GM13976 (cell line): Measurements from ENCODE around the gene POLE.

Experiments
- DNase-seq: peaks from one replicate; pipeline ENCODE4 v3.0.0; 2012; ENCODE audit warnings: low spot score
- in situ Hi-C: fragments of 300-500 bp; cut with MboI; formaldehyde crosslinking; loops from one replicate; pipeline ENCODE4 v1.12.0; 2022; ENCODE audit warnings: low sequenced_read_pairs, mixed read lengths, inconsistent platforms; ENCODE audit not compliant: unreplicated experiment
- TF ChIP-seq, protein P1 (sequence below): IDR thresholded peaks from 2 replicates; pipeline ENCODE4 v1.5.1; 2012; ENCODE audit warnings: borderline replicate concordance, mild to moderate bottlenecking; ENCODE audit not compliant: insufficient read depth; ENCODE audit errors: extremely low read depth, missing control alignments, control extremely low read depth

Gene POLE

DNA sequence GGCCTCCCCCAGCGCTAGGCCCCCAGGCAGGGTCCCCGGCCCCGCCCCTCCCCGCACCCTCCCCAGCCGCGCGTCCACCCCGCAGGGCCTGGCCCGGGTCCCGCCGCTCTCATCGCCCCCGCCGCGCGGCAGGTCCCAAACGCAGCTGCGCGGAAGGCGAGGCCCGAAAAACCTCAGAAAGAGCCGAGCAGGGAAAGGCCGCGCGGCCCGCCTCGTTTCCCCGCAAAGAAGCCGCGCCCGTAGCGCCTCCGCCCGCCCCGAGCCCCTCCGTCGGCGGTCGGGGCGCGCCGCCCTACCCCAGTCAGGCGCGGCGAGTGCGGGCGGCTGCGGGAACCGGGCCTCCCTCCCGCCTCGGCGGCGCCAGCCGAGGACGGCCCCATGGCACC, 324 bp downstream of the POLE start:
- DNase-seq, result no peak
- in situ Hi-C loops, result no loop called here
- TF ChIP-seq, protein P1, sequence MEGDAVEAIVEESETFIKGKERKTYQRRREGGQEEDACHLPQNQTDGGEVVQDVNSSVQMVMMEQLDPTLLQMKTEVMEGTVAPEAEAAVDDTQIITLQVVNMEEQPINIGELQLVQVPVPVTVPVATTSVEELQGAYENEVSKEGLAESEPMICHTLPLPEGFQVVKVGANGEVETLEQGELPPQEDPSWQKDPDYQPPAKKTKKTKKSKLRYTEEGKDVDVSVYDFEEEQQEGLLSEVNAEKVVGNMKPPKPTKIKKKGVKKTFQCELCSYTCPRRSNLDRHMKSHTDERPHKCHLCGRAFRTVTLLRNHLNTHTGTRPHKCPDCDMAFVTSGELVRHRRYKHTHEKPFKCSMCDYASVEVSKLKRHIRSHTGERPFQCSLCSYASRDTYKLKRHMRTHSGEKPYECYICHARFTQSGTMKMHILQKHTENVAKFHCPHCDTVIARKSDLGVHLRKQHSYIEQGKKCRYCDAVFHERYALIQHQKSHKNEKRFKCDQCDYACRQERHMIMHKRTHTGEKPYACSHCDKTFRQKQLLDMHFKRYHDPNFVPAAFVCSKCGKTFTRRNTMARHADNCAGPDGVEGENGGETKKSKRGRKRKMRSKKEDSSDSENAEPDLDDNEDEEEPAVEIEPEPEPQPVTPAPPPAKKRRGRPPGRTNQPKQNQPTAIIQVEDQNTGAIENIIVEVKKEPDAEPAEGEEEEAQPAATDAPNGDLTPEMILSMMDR, result no peak

DNA sequence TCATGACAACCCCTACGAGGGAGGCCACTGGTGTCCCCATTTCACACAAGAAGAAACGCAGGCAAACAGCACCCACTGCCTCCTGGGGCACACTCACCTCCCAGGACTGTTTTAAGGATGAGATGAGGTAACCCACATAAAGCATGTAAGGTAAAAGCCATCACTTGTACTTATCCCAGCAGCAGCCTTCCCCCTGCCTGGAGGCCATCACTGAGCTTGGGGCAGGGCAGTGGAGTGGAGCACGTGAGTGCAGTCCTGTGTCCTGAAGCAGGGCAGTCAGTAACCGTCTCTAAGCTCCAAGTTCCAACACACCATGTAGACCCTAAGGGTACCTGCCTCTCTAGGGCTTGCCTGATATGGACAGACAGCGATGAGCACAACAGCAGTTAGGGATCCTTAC, 1.7 kb downstream of the POLE start:
- in situ Hi-C loops, result no loop called here
- TF ChIP-seq, protein P1, result no peak
- DNase-seq, result no peak

DNA sequence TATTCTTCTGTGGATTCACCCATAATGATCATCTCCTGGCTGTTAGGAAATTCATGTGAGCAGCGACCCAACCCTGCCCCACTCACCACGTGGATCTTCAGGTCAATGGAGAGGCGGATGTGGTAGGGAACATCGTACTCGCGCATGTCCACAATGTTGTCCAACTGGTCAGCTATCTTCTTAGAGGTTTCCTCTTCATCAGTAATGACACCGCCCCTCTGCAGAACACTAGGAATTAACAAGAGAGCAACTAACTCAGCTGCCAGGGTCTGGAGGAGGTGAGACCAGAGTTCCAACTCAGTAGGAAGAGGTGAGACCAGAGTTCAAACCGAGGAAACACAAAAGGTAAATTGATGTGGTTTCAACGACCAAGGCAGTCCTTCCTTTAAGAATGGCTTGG, 9.7 kb downstream of the POLE start:
- in situ Hi-C loops, result no loop called here
- TF ChIP-seq, protein P1, result no peak
- no peak for DNase-seq

DNA sequence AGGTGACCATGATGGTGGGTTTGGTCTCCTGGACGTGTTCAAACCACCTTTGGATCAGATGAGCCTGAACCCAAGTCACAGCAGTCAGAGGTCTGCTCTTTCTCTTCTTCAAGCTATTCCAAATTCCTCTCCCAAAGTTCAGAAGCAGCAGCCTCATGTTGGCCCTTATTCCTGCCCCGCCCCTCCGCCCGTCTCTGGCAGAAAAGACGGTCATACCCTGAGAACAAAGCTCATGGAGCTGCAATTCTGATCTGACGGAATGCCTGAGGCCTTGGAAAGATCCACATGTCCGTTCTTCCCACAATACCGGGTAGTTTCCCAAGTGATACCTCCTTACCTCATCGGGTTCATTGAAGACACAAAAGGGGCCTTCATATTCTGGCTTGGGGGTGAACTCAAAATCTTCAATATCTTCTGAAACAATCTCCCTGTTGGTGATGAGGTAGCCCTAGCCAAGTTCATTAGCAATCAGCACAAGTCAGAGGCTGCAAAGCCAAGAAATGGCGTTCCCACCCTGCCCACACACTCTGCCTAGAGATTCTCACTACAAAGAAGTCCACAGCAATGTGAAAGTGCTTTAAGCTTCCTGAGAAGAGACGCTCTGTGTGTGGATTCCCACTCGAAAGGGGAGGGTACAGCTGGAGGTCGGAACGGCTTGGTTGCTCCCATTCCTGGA, 11.2 kb downstream of the POLE start:
- TF ChIP-seq, protein P1, result no peak
- in situ Hi-C loops, result no loop called here
- no peak for DNase-seq

DNA sequence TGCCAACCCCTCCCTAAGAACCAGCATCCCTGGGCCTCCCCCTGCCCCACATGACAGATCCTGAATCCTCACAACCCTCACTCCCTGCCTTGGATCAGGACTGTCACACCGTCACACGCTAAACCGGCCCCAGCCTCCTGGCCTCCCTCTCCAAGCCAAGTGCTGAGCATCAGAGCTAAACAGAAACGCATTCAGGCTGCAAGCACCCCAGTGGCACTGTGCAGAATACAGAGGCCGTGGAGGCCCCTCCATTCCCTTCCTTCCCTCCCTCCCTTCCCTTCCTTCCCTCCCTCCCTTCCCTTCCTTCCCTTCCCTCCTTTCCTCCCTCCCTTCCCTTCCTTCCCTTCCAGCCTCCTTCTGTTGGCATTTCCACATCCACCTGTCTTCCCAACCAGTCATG, 12.6 kb downstream of the POLE start:
- DNase-seq, result no peak
- in situ Hi-C loops, result no loop called here
- TF ChIP-seq, protein P1, result no peak

DNA sequence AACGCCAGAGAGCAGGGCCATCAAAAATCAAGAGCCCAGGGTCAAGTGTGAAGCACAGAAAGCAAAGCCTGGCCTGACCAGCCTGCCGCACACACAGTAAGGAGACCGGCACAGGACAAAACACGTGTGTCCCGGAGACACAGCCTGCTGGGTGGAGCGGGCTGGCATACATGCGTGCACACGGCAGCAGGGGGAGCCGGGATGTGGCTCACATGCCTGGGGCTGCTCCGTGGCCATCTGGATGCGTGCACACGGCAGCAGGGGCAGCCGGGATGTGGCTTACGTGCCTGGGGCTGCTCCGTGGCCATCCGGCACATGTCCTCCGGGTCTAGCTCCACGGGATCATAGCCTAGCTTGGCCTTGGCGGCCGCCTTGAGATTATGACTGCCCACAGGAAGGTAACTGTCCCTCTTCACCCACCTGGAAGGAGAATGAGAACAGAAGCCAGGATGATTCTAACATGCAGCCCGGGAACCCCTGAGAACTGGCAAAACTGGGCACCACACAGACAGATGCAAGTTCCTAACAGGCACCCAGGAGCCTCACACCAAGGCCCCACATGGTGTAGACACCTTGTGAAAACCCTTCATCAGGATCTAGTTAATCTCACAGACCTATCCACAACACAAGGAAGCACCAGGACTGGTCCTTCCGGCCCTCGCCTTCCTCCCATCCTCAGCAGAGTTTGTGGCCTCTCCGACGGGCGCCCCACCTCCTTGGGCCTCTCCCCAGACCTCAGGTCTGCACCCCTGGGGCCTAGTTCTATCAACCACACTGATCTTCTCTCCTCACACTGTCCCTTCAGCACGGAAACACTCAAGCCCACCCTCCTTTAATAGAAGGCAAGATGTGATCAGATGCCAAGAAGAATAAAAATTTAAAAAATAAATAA, 13.6 kb downstream of the POLE start:
- TF ChIP-seq, protein P1, result no peak
- no peak for DNase-seq
- in situ Hi-C loops, result no loop called here
